ENCODE measurements around the gene KCNH2. TPM values are rescaled to one million over a fixed set of nuclear protein-coding genes. Genes with fewer than 3 reads are reported as not detected.

Gene KCNH2
- total RNA-seq, 1 experiment from 2014 or later = 0.05 TPM

DNA sequence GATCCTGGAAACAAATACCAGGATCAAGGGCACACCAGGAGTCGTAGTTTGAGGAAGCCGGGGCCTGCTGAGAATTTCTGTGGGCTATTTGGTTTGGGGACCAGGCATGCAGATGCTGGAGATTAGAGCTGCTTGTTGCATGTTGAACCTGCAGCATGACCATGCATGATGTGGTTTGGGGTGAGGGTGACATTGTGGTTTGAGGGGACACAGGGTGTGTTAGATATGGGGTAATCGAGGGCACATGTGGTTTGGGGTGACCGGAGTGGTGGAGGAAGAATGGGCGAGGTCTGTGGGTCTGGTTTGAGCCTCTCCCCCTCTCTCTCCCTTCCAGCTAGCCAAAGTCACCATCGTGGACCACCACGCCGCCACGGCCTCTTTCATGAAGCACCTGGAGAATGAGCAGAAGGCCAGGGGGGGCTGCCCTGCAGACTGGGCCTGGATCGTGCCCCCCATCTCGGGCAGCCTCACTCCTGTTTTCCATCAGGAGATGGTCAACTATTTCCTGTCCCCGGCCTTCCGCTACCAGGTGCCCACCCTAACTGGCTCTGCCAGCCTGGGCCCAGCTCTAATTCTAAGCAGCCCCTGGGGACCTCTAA lies 22.9 kb upstream of the KCNH2 start:
- no peak for DNase-seq (ENCODE audit: low read depth, low spot score)
- in situ Hi-C loops (cut with HindIII; ENCODE audit: low pct_unique_long_range_greater_than_20kb, low sequenced_read_pairs) = no loop called here

DNA sequence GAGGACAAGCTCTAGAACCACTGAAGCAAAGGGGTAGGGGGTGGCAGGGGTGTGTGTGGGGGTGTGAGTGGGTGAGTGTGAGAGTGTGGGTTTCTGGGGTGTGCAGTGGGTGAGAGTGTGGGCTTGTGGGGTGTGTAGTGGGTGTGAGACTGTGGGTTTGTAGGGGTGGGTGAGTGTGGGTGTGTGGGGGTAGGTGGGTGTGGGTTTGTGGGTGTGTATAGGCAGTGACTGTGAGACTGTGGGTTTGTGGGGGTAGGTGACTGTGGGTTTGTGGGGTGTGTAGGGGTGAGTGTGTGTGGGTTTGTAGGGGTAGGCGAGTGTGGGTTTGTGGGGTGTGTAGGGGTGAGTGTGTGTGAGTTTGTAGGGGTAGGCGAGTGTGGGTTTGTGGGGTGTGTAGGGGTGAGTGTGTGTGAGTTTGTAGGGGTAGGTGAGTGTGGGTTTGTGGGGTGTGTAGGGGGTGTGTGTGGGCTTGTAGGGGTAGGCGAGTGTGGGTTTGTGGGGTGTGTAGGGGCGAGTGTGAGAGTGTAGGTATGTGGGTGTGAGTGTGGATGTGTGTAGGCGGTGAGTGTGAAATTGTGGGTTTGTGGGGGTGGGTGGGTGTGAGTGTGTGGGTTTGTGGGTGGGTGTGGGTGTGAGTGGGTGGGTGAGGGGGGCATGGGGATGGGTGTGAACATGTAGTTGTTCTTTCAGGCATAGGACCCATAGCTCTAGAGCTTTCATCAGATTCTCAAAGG lies 21.5 kb upstream of the KCNH2 start:
- in situ Hi-C loops (cut with HindIII; ENCODE audit: low pct_unique_long_range_greater_than_20kb, low sequenced_read_pairs) = no loop called here
- no peak for DNase-seq (ENCODE audit: low read depth, low spot score)

DNA sequence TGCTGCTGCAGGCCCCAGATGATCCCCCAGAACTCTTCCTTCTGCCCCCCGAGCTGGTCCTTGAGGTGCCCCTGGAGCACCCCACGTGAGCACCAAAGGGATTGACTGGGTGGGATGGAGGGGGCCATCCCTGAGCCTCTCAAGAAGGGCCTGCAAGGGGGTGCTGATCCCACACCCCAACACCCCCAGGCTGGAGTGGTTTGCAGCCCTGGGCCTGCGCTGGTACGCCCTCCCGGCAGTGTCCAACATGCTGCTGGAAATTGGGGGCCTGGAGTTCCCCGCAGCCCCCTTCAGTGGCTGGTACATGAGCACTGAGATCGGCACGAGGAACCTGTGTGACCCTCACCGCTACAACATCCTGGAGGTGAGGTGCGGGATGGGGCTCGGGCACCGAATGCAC lies 20.9 kb upstream of the KCNH2 start:
- in situ Hi-C loops (cut with HindIII; ENCODE audit: low pct_unique_long_range_greater_than_20kb, low sequenced_read_pairs) = no loop called here

DNA sequence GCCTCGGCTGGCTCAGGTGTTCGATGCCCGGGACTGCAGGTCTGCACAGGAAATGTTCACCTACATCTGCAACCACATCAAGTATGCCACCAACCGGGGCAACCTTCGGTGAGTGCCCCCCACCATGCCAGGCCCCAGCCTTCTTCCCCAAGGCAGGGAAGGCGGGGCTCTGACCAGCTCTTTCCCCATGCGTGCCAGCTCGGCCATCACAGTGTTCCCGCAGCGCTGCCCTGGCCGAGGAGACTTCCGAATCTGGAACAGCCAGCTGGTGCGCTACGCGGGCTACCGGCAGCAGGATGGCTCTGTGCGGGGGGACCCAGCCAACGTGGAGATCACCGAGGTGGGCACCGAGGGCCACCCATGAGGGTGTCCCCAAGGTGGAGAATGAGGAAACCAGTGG lies 20.2 kb upstream of the KCNH2 start:
- DNase-seq (ENCODE audit: low read depth, low spot score) = no peak
- in situ Hi-C loops (cut with HindIII; ENCODE audit: low pct_unique_long_range_greater_than_20kb, low sequenced_read_pairs) = no loop called here

More for the DNA sequence above, 20.9 kb upstream of the KCNH2 start:
- no peak for DNase-seq (ENCODE audit: low read depth, low spot score)

DNA sequence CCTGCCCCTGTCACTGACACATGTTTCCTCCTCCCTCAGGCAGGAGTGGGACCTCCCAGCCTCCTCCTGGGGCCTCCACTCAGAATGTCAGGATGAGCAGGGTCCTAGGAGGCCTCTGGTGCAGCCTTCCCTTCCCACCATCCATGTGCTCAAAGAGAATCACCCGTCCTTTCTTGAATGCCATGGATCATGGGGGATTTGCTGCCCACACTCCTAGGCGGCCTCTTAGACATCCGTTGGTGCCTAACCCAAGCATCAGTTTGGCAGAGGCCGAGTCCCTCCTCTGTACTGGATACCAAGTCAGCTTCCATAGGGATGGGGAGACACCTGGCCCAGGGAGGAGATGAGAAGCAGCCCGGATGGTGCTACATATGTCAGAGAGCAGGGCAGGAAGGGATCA lies 19.7 kb upstream of the KCNH2 start:
- DNase-seq (ENCODE audit: low read depth, low spot score) = no peak
- in situ Hi-C loops (cut with HindIII; ENCODE audit: low pct_unique_long_range_greater_than_20kb, low sequenced_read_pairs) = no loop called here

DNA sequence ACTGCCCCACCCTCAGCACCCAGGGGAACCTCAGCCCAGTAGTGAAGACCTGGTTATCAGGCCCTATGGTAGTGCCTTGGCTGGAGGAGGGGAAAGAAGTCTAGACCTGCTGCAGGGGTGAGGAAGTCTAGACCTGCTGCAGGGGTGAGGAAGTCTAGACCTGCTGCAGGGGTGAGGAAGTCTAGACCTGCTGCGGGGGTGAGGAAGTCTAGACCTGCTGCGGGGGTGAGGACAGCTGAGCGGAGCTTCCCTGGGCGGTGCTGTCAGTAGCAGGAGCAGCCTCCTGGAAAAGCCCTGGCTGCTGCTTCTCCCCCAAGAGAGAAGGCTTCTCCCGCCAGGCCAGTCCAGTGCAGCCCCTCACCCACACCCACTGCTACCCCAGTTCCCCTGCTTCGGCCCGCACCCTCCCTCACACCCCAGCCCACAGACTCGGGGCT lies 19.0 kb upstream of the KCNH2 start:
- in situ Hi-C loops (cut with HindIII; ENCODE audit: low pct_unique_long_range_greater_than_20kb, low sequenced_read_pairs) = no loop called here
- no peak for DNase-seq (ENCODE audit: low read depth, low spot score)

DNA sequence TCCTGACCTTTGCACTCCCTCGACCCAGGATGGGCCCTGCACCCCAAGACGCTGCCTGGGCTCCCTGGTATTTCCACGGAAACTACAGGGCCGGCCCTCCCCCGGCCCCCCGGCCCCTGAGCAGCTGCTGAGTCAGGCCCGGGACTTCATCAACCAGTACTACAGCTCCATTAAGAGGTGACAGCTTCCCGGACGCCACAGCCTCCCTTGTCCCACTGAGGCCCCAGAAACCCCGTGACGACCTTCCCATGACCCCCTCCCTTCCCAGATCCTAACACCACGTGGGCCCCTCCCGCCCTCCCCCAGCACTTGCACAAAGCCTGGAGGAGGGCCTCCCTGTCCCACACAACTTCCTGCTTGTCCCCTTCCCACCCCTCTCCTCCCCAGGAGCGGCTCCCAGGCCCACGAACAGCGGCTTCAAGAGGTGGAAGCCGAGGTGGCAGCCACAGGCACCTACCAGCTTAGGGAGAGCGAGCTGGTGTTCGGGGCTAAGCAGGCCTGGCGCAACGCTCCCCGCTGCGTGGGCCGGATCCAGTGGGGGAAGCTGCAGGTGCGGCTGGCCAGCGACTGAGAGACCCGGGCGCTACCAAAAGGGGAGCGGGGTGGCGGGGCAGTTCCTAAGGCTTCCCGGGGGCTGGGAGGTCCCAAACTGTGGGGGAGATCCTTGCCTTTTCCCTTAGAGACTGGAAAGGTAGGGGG lies 18.4 kb upstream of the KCNH2 start:
- in situ Hi-C loops (cut with HindIII; ENCODE audit: low pct_unique_long_range_greater_than_20kb, low sequenced_read_pairs) = no loop called here

DNA sequence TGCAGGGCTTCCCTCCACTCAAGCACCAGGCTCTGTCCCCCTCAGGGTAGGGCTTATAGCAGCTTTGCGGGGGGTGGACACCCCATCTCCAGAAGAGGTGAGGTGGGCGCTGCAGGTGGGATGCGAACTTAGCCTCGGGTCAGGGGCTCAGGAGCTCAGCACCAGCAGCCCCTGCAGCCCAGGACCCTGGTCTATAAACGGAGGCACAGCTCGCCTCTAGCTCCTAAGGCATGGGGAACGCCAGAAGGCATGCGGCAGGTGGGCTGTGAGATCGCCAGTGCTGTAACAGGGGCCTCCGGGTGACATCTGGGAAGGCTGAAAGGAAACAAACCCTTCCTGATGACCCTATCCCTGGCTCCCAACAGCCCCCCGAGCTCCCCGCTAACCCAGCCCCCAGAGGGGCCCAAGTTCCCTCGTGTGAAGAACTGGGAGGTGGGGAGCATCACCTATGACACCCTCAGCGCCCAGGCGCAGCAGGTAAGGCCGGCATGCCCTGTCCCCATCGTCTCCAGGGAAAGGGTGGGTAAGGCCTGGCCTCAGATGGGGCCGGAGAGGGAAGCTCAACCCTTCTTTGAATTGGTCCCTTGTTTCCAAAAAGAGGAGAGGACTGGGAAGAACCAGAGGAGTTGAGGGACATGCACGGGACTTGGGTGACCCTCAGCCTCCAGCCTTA lies 16.9 kb upstream of the KCNH2 start:
- no peak for DNase-seq (ENCODE audit: low read depth, low spot score)
- in situ Hi-C loops (cut with HindIII; ENCODE audit: low pct_unique_long_range_greater_than_20kb, low sequenced_read_pairs) = no loop called here

More for the DNA sequence above, 18.4 kb upstream of the KCNH2 start:
- no peak for DNase-seq (ENCODE audit: low read depth, low spot score)

DNA sequence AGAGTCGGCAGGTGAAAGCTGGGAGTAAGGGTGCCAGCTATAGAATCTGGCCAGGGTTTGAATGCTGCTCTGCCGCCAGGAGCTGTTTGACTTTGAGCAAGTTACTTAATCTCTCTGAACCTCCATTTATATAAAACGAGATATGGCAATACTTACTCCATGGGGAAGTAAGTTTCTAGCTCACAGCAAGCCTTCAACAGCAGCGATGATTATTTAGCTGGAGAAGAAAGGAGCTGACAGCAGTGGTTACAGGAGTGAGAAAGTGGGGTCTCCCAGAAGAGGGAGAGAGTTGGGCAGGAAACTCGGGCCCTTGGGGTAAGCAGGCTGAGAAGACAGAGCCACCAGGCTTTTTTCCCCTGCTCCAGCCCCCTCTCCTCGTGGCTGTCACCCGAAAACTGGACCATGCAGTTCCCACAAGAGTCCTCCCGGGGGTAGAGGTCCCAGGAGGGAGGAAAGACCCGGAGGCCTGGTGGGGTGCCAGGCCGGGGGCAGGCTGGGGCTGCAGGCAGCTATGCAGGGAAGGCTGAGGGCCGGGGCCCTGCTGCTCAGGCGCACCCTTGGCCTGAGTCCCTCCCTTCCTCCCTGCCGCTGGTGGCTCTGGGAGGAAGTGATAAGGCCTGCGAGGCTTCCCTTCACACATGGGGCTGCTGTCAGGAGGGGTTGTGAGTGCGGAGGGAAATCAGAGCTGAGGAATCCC lies 16.2 kb upstream of the KCNH2 start:
- no peak for DNase-seq (ENCODE audit: low read depth, low spot score)
- in situ Hi-C loops (cut with HindIII; ENCODE audit: low pct_unique_long_range_greater_than_20kb, low sequenced_read_pairs) = no loop called here

DNA sequence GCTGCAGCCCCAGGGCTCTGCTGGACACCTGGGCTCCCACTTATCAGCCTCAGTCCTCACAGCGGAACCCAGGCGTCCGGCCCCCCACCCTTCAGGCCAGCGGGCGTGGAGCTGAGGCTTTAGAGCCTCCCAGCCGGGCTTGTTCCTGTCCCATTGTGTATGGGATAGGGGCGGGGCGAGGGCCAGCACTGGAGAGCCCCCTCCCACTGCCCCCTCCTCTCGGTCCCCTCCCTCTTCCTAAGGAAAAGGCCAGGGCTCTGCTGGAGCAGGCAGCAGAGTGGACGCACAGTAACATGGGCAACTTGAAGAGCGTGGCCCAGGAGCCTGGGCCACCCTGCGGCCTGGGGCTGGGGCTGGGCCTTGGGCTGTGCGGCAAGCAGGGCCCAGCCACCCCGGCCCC lies 15.4 kb upstream of the KCNH2 start:
- in situ Hi-C loops (cut with HindIII; ENCODE audit: low pct_unique_long_range_greater_than_20kb, low sequenced_read_pairs) = no loop called here
- no peak for DNase-seq (ENCODE audit: low read depth, low spot score)

DNA sequence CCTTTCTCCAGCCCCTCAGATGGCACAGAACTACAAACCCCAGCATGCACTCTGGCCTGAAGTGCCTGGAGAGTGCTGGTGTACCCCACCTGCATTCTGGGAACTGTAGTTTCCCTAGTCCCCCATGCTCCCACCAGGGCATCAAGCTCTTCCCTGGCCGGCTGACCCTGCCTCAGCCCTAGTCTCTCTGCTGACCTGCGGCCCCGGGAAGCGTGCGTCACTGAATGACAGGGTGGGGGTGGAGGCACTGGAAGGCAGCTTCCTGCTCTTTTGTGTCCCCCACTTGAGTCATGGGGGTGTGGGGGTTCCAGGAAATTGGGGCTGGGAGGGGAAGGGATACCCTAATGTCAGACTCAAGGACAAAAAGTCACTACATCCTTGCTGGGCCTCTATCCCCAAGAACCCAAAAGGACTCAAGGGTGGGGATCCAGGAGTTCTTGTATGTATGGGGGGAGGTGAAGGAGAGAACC lies 14.7 kb upstream of the KCNH2 start:
- DNase-seq (ENCODE audit: low read depth, low spot score) = peak; percentile 78
- in situ Hi-C loops (cut with HindIII; ENCODE audit: low pct_unique_long_range_greater_than_20kb, low sequenced_read_pairs) = no loop called here

DNA sequence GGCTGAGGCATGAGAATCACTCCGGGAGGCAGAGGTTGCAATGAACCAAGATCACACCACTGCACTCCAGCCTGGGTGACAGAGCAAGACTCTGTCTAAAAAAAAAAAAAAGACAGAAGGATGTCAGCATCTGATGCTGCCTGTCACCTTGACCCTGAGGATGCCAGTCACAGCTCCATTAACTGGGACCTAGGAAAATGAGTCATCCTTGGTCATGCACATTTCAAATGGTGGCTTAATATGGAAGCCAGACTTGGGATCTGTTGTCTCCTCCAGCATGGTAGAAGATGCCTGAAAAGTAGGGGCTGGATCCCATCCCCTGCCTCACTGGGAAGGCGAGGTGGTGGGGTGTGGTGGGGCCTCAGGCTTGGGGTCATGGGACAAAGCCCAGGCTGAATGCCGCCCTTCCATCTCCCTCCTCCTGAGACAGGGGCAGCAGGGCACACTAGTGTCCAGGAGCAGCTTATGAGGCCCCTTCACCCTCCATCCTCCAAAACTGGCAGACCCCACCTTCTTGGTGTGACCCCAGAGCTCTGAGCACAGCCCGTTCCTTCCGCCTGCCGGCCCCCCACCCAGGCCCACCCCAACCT lies 14.0 kb upstream of the KCNH2 start:
- DNase-seq (ENCODE audit: low read depth, low spot score) = no peak
- in situ Hi-C loops (cut with HindIII; ENCODE audit: low pct_unique_long_range_greater_than_20kb, low sequenced_read_pairs) = no loop called here

DNA sequence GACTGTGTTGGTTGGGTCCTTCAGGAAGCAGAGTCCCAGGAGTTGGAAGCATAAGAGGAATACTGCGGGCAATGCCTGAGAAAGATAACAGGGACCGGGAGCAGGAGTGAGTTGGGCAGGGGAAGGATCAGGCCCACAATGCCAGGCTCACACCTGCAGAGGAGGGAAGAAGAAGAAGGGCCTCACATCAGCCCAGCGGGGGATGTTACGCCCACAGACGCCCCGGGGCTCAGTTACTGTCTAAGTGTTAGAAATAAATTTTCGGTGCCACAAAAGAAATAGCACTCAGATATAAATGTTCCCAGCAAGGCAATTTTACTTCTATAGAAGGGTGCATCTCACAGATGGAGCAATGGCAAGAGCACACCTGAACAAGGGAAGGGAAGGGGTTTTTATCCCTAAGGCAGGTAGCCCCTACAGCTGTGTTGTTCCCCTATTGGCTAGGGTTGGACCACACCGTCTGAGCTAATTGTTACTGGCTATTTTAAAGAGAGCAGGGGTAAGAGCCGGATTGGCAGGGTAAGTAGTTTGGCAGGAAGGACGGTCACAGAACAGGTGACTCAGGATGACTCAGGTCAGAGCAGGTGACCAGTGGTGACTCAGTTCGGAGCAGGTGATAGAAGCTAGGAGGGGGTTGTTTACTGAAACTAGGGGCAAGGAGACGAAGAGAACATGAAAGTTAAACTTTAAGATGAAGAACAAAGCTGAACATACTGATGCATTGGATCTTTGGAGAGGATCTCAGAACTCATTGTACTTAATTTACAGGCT lies 12.5 kb upstream of the KCNH2 start, which contains the start of gene NOS3:
Gene NOS3 (plus strand): TSS at position 602 of the 771 bp plus-strand sequence. CDS start 2,787 bp downstream, outside the sequence.
- in situ Hi-C loops (cut with HindIII; ENCODE audit: low pct_unique_long_range_greater_than_20kb, low sequenced_read_pairs) = no loop called here
- DNase-seq (ENCODE audit: low read depth, low spot score) = no peak

DNA sequence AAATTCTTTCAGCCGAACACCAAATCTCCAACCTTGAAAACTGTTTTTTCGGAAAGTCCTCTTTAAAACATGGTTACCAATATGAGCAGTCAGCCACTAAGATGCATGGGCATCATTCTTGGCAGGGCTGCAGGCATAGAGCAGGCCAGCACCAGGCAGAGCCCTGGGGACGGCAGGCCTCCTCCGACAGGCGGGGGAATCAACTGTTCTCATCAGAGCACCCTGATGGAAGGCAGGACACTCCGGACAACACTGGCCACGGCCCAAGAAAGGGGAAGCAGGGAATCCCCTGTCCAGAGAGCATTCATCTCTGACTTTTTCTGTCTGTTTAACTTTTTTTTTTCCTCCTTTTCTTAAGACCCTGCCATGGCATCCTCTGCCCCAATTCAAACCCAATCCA lies 11.3 kb upstream of the KCNH2 start:
- in situ Hi-C loops (cut with HindIII; ENCODE audit: low pct_unique_long_range_greater_than_20kb, low sequenced_read_pairs) = no loop called here

DNA sequence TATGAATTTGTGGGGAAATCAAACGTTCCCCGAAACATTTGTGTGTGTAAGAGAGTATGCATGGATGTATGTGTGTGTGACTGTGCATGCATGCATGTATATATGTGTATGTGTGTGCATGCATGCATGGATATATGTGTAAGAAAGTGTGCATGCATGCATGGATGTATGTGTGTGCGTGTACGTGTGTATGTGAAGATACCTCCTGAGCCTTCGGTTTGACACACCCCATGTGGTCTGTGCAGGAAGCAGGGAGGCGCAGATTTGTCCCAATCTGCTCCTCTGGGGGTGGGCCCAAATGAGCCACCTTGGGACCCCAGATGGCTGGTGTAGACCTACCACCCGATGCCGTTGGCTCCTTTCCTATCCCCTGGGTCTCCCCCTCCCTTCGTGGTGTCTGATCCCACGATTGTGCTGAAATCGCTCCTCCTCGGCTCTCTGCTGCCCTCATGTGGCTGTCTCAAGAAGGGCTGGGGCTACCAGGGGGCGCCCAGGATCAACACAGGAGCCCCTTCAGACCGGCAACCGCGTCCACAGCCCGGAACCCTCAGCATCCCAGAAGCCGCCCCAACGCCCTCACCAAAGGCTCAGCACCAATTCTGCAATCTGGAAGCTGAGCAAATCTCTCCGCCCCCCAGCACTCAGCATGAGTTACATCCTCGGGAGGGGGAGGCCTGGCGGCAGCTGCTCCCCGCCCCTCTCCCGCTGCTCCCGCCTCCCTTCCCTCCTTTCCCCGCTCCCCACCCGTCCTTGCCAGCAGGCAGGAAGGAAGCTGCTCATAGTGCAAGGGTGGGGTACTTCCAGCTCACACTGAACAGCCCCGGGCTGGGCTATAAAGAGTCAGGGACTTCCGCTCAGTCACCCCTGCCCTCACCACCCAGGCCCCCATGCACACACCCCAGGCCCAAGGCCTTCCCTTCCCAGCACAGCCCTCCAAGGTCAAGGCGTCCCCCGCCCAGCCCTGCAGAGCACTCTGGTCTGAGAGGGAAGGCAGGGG lies 10.4 kb upstream of the KCNH2 start:
- in situ Hi-C loops (cut with HindIII; ENCODE audit: low pct_unique_long_range_greater_than_20kb, low sequenced_read_pairs) = no loop called here
- DNase-seq (ENCODE audit: low read depth, low spot score) = peak; percentile 76

More for the DNA sequence above, 11.3 kb upstream of the KCNH2 start:
- DNase-seq (ENCODE audit: low read depth, low spot score) = no peak
